ENCODE data around the gene PLXDC1.
"Not testable (repeated sequence)": the region's sequence is repeated elsewhere in the genome, so short reads cannot be mapped to it uniquely, and the experiment has no call there.

The PLXDC1 gene

GRCh38 chr17:39153599-39154051, 2.2 kb upstream of the PLXDC1 start:
- DNase-seq = peak; percentile 38 to 90 (median 84)

GRCh38 chr17:39151943-39152818, 744 bp upstream of the PLXDC1 start:
- DNase-seq = no peak

- no peak for DNase-seq
Measured at GRCh38 chr17:39150795-39151149, 665 bp downstream of the PLXDC1 start.

GRCh38 chr17:39150104-39150634, 1.3 kb downstream of the PLXDC1 start:
- no peak for DNase-seq

- no peak for DNase-seq
Measured at GRCh38 chr17:39147221-39148185, 3.9 kb downstream of the PLXDC1 start.

GRCh38 chr17:39146273-39146672, 5.2 kb downstream of the PLXDC1 start:
- DNase-seq = no peak

- DNase-seq = no peak
Measured at GRCh38 chr17:39145143-39145542, 6.3 kb downstream of the PLXDC1 start.

- peak in 3 of 14 donors; percentile 37 to 84 (median 42) for DNase-seq
Measured at GRCh38 chr17:39144416-39144840, 7.0 kb downstream of the PLXDC1 start.

- DNase-seq = peak in 2 of 14 donors; percentile 16 to 19
Measured at GRCh38 chr17:39143552-39144093, 7.8 kb downstream of the PLXDC1 start.

- DNase-seq = no peak
Measured at GRCh38 chr17:39141915-39142664, 9.3 kb downstream of the PLXDC1 start.

- no peak for DNase-seq
Measured at GRCh38 chr17:39141294-39141693, 10.1 kb downstream of the PLXDC1 start.

GRCh38 chr17:39139561-39139960, 11.9 kb downstream of the PLXDC1 start:
- DNase-seq = no peak

- no peak for DNase-seq
Measured at GRCh38 chr17:39139161-39139511, 12.3 kb downstream of the PLXDC1 start.

GRCh38 chr17:39138431-39139160, 12.8 kb downstream of the PLXDC1 start:
- DNase-seq = no peak

GRCh38 chr17:39134878-39135277, 16.6 kb downstream of the PLXDC1 start:
- no peak for DNase-seq

GRCh38 chr17:39132192-39132610, 19.2 kb downstream of the PLXDC1 start:
- DNase-seq = no peak

- DNase-seq = no peak
Measured at GRCh38 chr17:39131616-39132015, 19.8 kb downstream of the PLXDC1 start.

GRCh38 chr17:39130205-39130604, 21.2 kb downstream of the PLXDC1 start:
- no peak for DNase-seq

- not testable (repeated sequence) for DNase-seq
Measured at GRCh38 chr17:39129544-39129943, 21.9 kb downstream of the PLXDC1 start.

GRCh38 chr17:39126436-39126835, 25.0 kb downstream of the PLXDC1 start:
- no peak for DNase-seq
